Esophagus muscularis mucosa (tissue), 4 donors: Measurements from ENCODE around the gene IER5. TPM values are rescaled to one million over a fixed set of nuclear protein-coding genes. Genes with fewer than 3 reads are reported as not detected.
A peak's percentile ranks its signal among the peaks of the same experiment; 100 is the strongest.

Source experiments
- DNase-seq: peaks from one replicate; pipeline ENCODE4 v3.0.0-alpha.2; 2017; ENCODE audit errors: extremely low spot score
- H3K27ac ChIP-seq, 4 donors: fragments of 200-600 bp; sonication (generic); replicated peaks in 1 of 4; 1 replicate in 3 of 4; 2 replicates in 1 of 4; pipeline ENCODE4 v1.5.1; 2016 to 2019; ENCODE audit warnings: mild to moderate bottlenecking in 1 of 4
- H3K27me3 ChIP-seq, 4 donors: fragments of 200-600 bp; sonication (generic); one replicate each; pipeline versions ENCODE4 v1.5.1 to v1.6.0; 2016 to 2019
- H3K36me3 ChIP-seq, 4 donors: fragments of 200-600 bp; sonication (generic); one replicate each; pipeline ENCODE4 v1.5.1; 2016 to 2019
- H3K4me1 ChIP-seq, 4 donors: fragments of 200-600 bp; sonication (generic); one replicate each; pipeline ENCODE4 v1.5.1; 2016 to 2019
- H3K4me3 ChIP-seq, 4 donors: fragments of 200-600 bp; sonication (generic); 1 replicate in 2 of 4; 2 replicates in 2 of 4; pipeline ENCODE4 v1.5.1; 2016 to 2019; ENCODE audit warnings: mild to moderate bottlenecking in 4 of 4, moderate library complexity in 1 of 4
- H3K9me3 ChIP-seq, 4 donors: fragments of 200-600 bp; sonication (generic); 1 replicate in 3 of 4; 2 replicates in 1 of 4; pipeline ENCODE4 v1.5.1; 2016 to 2019
- EP300 ChIP-seq: sonication (generic); formaldehyde crosslinking; IDR thresholded peaks from one replicate; pipeline ENCODE4 v1.6.1; 2017; ENCODE audit warnings: antibody characterized with exemption
- POLR2A ChIP-seq: fragments of 450-650 bp; IDR thresholded peaks from one replicate; pipeline ENCODE4 v1.6.1; 2017; ENCODE audit warnings: antibody characterized with exemption, moderate library complexity, mild to moderate bottlenecking, low read depth
- POLR2AphosphoS5 ChIP-seq, 2 donors: sonication (generic); formaldehyde crosslinking; IDR thresholded peaks; one replicate each; pipeline ENCODE4 v1.6.1; 2017; ENCODE audit warnings: antibody characterized with exemption in 2 of 2
- WGBS: methylation state at CpG from one replicate; pipeline ENCODE4 v1.1.5; 2018; 5-methylcytosine and 5-hydroxymethylcytosine counted together
- intact Hi-C: fragments of 100-400 bp; cut with DNase I; formaldehyde crosslinking; loops from one replicate; pipeline ENCODE4 v1.15.1; 2023
- total RNA-seq, 4 donors: library from RNA; depleted of rRNA; stranded (reverse); fragments of >200 nt; gene quantifications; one replicate each; pipeline versions ENCODE4 v1.1.0 to v1.2.1, GENCODE V29; 2016
- TF ChIP-seq, protein P1 (sequence below), 3 experiments: fragments of 200-600 bp in 2 of 3; fragments of 450-650 bp in 1 of 3; sonication (generic) in 2 of 3; IDR thresholded peaks; one replicate each; pipeline ENCODE4 v1.5.1; 2017 to 2019; ENCODE audit warnings: antibody characterized with exemption in 3 of 3, mild to moderate bottlenecking in 2 of 3, moderate library complexity in 1 of 3

The IER5 gene
- total RNA-seq, 4 donors from 2014 or later, result 14.5 to 22.0 (median 16.7) TPM

DNA sequence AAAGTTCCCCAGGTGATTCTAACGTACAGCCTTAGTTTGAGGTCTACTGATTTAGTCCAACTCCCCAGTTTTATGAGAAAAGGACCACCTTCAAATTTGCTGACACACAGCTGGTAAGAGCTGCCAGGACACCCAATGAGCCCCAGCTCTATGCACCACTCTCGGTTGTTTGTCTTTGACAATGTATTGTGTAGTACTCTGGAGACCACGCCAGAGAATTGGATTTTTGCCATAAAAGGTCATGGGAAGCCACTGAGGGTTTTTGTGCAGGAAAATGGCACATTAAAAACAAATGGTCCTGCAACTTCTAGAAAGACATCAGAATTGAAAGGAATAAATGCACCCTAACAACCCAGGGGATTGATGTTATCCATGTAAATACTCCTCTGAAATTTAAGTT, 7.1 kb upstream of the IER5 start:
- peaks cover 6 to 13% (median 12%) of the 10 kb centered on the region in 4 donors for H3K4me1 ChIP-seq
- no peaks in the 10 kb centered on the region for H3K9me3 ChIP-seq
- DNase-seq, result no peak
- H3K36me3 ChIP-seq, result no peaks in the 10 kb centered on the region
- TF ChIP-seq POLR2AphosphoS5 (IDR thresholded peaks at IDR 0.05) (no peak), POLR2A (no peak), EP300 (no peak)
- TF ChIP-seq, protein P1, sequence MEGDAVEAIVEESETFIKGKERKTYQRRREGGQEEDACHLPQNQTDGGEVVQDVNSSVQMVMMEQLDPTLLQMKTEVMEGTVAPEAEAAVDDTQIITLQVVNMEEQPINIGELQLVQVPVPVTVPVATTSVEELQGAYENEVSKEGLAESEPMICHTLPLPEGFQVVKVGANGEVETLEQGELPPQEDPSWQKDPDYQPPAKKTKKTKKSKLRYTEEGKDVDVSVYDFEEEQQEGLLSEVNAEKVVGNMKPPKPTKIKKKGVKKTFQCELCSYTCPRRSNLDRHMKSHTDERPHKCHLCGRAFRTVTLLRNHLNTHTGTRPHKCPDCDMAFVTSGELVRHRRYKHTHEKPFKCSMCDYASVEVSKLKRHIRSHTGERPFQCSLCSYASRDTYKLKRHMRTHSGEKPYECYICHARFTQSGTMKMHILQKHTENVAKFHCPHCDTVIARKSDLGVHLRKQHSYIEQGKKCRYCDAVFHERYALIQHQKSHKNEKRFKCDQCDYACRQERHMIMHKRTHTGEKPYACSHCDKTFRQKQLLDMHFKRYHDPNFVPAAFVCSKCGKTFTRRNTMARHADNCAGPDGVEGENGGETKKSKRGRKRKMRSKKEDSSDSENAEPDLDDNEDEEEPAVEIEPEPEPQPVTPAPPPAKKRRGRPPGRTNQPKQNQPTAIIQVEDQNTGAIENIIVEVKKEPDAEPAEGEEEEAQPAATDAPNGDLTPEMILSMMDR (IDR thresholded peaks at IDR 0.05), result no peak
- H3K4me3 ChIP-seq, result no peak overlapping the region
- 70% methylated on average over 3 of the region's 3 CpGs for WGBS
- H3K27ac ChIP-seq, result no peak overlapping the region
- intact Hi-C loops, result no loop called here
- H3K27me3 ChIP-seq, result no peaks in the 10 kb centered on the region

DNA sequence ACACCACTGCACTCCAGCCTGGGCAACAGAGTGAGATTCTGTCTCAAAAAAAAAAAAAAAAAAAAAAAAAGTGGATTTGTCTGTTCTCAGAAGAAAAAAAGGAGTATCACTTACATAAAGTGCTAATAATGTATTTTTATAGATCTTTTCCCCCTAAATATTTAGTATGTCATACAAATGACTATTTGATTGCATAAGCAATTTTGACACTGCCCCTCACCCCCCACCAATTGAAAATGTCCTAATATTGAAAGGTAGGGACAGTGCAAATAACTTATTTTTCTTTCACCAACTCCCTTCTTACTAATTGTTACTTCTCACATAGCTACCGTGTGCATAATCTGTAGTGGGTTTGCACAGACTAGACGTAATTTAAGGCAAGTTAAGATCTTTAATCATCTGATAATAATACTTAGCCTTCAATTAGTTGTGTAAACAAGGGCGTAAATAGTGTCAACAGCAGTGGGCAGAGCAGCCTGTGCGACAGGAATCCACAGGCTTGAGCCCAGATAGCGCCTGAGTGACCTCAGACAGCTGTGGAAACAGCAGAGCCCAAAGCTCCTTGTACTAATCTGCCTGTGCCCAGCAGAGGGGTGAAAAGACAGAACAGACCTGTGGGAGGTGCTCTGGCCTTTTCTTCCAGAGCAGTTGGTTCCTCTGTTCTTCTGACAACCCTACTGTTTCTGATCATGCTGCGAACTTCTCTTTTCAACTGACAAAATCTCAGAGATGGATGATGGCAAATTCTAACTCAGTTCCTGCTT, 4.5 kb upstream of the IER5 start:
- no peak for DNase-seq
- peaks cover 9 to 12% (median 10%) of the 10 kb centered on the region in 4 donors for H3K4me1 ChIP-seq
- no peak overlapping the region for H3K4me3 ChIP-seq
- no peaks in the 10 kb centered on the region for H3K27me3 ChIP-seq
- no peaks in the 10 kb centered on the region for H3K9me3 ChIP-seq
- H3K27ac ChIP-seq, result no peak overlapping the region
- TF ChIP-seq POLR2AphosphoS5 (IDR thresholded peaks at IDR 0.05) (no peak), EP300 (no peak)
- TF ChIP-seq, protein P1 (IDR thresholded peaks at IDR 0.05), result peak; percentile 42 to 54 (median 52)
- H3K36me3 ChIP-seq, result no peaks in the 10 kb centered on the region
- WGBS, result 49% methylated on average over 6 of the region's 6 CpGs
- intact Hi-C loops, result loop anchor here (2.0 kb wide), 1 partner anchor 59 kb away; no protein-coding TSS in a partner anchor

DNA sequence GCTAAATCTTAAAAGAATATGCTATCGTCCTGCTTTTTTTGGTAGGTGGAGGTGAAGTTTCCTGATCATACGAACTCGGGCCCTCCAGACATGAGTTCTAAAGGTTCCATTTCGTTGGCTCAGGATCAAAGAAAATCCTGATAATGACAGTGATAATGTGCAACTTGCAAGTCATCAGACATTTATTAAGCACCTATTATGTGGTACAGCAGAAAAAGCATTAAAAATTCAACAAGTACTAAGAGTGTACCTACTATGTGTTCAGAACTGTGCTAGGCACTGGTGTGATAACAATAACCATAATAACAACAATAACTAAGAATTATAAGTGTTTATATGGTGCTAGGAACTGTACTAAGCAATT, 3.9 kb upstream of the IER5 start:
- TF ChIP-seq POLR2A (no peak), EP300 (no peak), POLR2AphosphoS5 (IDR thresholded peaks at IDR 0.05) (no peak)
- TF ChIP-seq, protein P1 (IDR thresholded peaks at IDR 0.05), result no peak
- no peak overlapping the region for H3K27ac ChIP-seq
- intact Hi-C loops, result loop anchor here (2.0 kb wide), 1 partner anchor 58 kb away; no protein-coding TSS in a partner anchor
- no peaks in the 10 kb centered on the region for H3K36me3 ChIP-seq
- no peak for DNase-seq
- WGBS, result 66% methylated on average over 4 of the region's 4 CpGs
- no peak overlapping the region for H3K4me3 ChIP-seq
- H3K27me3 ChIP-seq, result no peaks in the 10 kb centered on the region
- peaks cover 9 to 12% (median 10%) of the 10 kb centered on the region in 4 donors for H3K4me1 ChIP-seq
- H3K9me3 ChIP-seq, result no peaks in the 10 kb centered on the region

DNA sequence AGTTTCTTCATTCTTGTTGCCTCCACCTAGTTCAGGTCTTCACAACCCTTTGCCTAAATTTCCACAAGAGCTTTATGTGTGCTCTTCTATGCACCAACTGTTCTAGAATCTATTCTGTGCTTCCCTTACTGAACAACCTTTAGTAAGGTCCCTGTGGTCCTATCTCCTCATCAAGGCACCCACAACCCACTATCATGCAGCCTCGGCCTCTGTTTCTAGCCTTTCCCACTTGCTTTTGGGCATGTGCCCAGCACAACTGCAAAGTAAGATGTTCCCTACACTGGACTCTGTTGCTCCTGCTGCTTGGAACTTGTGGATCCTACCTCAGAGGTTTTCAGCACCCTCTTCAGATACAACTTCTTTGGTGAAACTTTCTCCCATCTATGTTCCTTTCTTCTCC, 2.4 kb upstream of the IER5 start:
- intact Hi-C loops, result loop anchor here (5.0 kb wide), 1 partner anchor 49 kb away; no protein-coding TSS in a partner anchor
- H3K27me3 ChIP-seq, result no peaks in the 10 kb centered on the region
- no peak for DNase-seq
- peaks cover 14 to 17% (median 15%) of the 10 kb centered on the region in 4 donors for H3K4me1 ChIP-seq
- no peak overlapping the region for H3K27ac ChIP-seq
- TF ChIP-seq, protein P1 (IDR thresholded peaks at IDR 0.05), result no peak
- TF ChIP-seq POLR2A (no peak), POLR2AphosphoS5 (IDR thresholded peaks at IDR 0.05) (no peak), EP300 (no peak)
- H3K36me3 ChIP-seq, result no peaks in the 10 kb centered on the region
- no peaks in the 10 kb centered on the region for H3K9me3 ChIP-seq
- 93% methylated on average over 1 of the region's 1 CpG for WGBS
- H3K4me3 ChIP-seq, result no peak overlapping the region
